ENCODE data around the gene CXorf65. TPM values are rescaled to one million over a fixed set of nuclear protein-coding genes. Genes with fewer than 3 reads are reported as not detected.
A peak's percentile ranks its signal among the peaks of the same experiment; 100 is the strongest.

Gene CXorf65
- 0.14 TPM for polyA plus RNA-seq (2013, experiment 1 of 2)
- polyA plus RNA-seq (2013, experiment 2 of 2): 0.28 TPM

- no peak within 1 kb of the TSS for H3K9ac ChIP-seq (ENCODE audit: low read length)
- H3K56ac ChIP-seq (ENCODE audit: low read length): no peak within 1 kb of the TSS
- H3K27me3 ChIP-seq (ENCODE audit: insufficient read depth, low read length, poor library complexity): no peaks in the 10 kb centered on the region
- H2BK120ac ChIP-seq (ENCODE audit: low read depth, low read length): no peak within 1 kb of the TSS
- no peak within 1 kb of the TSS for H3K27ac ChIP-seq (ENCODE audit: low read depth, low read length)
- no peak within 1 kb of the TSS for H3K4me2 ChIP-seq (ENCODE audit: low read length)
- no peak within 1 kb of the TSS for H4K8ac ChIP-seq (ENCODE audit: low read depth, low read length)
- no peak for DNase-seq
- H3K18ac ChIP-seq (ENCODE audit: low read length): no peak within 1 kb of the TSS
- H3K79me2 ChIP-seq (ENCODE audit: control insufficient read depth, insufficient read depth, low read length): no peaks in the 10 kb centered on the region
- H3K4me3 ChIP-seq (ENCODE audit: low read length): no peak within 1 kb of the TSS
- no peak within 1 kb of the TSS for H3K4ac ChIP-seq (ENCODE audit: low read depth, low read length)
- H3K36me3 ChIP-seq (ENCODE audit: control insufficient read depth, insufficient read depth, low read length): no peaks in the 10 kb centered on the region
- peak within 1 kb of the TSS; percentile 45 for H2BK15ac ChIP-seq (replicated peaks; ENCODE audit: low read depth)
- no CpG with 5 or more reads among the region's 1 CpG for WGBS (ENCODE audit: extremely low coverage, insufficient coverage, low lambda C conversion rate)
- peaks cover 12% of the 10 kb centered on the region for H3K4me1 ChIP-seq (ENCODE audit: control insufficient read depth, low read depth, low read length)
- H2BK5ac ChIP-seq (ENCODE audit: low read length): no peak within 1 kb of the TSS
- no peak within 1 kb of the TSS for H4K5ac ChIP-seq (ENCODE audit: low read length)
- no peak within 1 kb of the TSS for H3K23ac ChIP-seq (ENCODE audit: low read length)
- no peak within 1 kb of the TSS for H2AK5ac ChIP-seq (ENCODE audit: low read length)
- H3K79me1 ChIP-seq (ENCODE audit: low read length): no peaks in the 10 kb centered on the region
Measured at GRCh38 chrX:71106427-71106826, at the start of gene CXorf65. CXorf65 (minus strand) TSS chrX:71106740; CDS start chrX:71106556, 184 bp downstream.

- Histone ChIP-seq H3K36me3 (ENCODE audit: control insufficient read depth, insufficient read depth, low read length) (no peaks in the 10 kb centered on the region), H3K9ac (ENCODE audit: low read length) (no peak overlapping the region), H3K79me2 (ENCODE audit: control insufficient read depth, insufficient read depth, low read length) (no peaks in the 10 kb centered on the region), H2BK15ac (replicated peaks; ENCODE audit: low read depth) (no peak overlapping the region), H3K18ac (ENCODE audit: low read length) (no peak overlapping the region), H3K23ac (ENCODE audit: low read length) (no peak overlapping the region), H2AK5ac (ENCODE audit: low read length) (no peak overlapping the region), H3K4me1 (ENCODE audit: control insufficient read depth, low read depth, low read length) (no peaks in the 10 kb centered on the region), H2BK120ac (ENCODE audit: low read depth, low read length) (no peak overlapping the region), H3K4ac (ENCODE audit: low read depth, low read length) (no peak overlapping the region), H2BK5ac (ENCODE audit: low read length) (no peak overlapping the region), H4K8ac (ENCODE audit: low read depth, low read length) (no peak overlapping the region), H3K56ac (ENCODE audit: low read length) (no peak overlapping the region), H3K79me1 (ENCODE audit: low read length) (no peaks in the 10 kb centered on the region), H3K4me3 (ENCODE audit: low read length) (no peak overlapping the region), H3K27ac (ENCODE audit: low read depth, low read length) (no peak overlapping the region), H4K5ac (ENCODE audit: low read length) (no peak overlapping the region), H3K4me2 (ENCODE audit: low read length) (no peak overlapping the region), H3K27me3 (ENCODE audit: insufficient read depth, low read length, poor library complexity) (no peaks in the 10 kb centered on the region)
- WGBS (ENCODE audit: extremely low coverage, insufficient coverage, low lambda C conversion rate): no CpG with 5 or more reads among the region's 3 CpGs
- DNase-seq: no peak
Measured at GRCh38 chrX:71154641-71155040, 48.1 kb upstream of the CXorf65 start.

GRCh38 chrX:71154196-71154595 lies 47.7 kb upstream of the CXorf65 start:
- no peaks in the 10 kb centered on the region for H3K79me2 ChIP-seq (ENCODE audit: control insufficient read depth, insufficient read depth, low read length)
- no peak overlapping the region for H3K4me3 ChIP-seq (ENCODE audit: low read length)
- no peak overlapping the region for H2AK5ac ChIP-seq (ENCODE audit: low read length)
- no peaks in the 10 kb centered on the region for H3K79me1 ChIP-seq (ENCODE audit: low read length)
- H3K4ac ChIP-seq (ENCODE audit: low read depth, low read length): no peak overlapping the region
- H3K18ac ChIP-seq (ENCODE audit: low read length): no peak overlapping the region
- no peaks in the 10 kb centered on the region for H3K27me3 ChIP-seq (ENCODE audit: insufficient read depth, low read length, poor library complexity)
- no peaks in the 10 kb centered on the region for H3K4me1 ChIP-seq (ENCODE audit: control insufficient read depth, low read depth, low read length)
- H2BK5ac ChIP-seq (ENCODE audit: low read length): no peak overlapping the region
- H3K23ac ChIP-seq (ENCODE audit: low read length): no peak overlapping the region
- DNase-seq: no peak
- no peak overlapping the region for H3K4me2 ChIP-seq (ENCODE audit: low read length)
- H2BK120ac ChIP-seq (ENCODE audit: low read depth, low read length): no peak overlapping the region
- H4K5ac ChIP-seq (ENCODE audit: low read length): no peak overlapping the region
- H3K36me3 ChIP-seq (ENCODE audit: control insufficient read depth, insufficient read depth, low read length): no peaks in the 10 kb centered on the region
- H3K27ac ChIP-seq (ENCODE audit: low read depth, low read length): no peak overlapping the region
- WGBS (ENCODE audit: extremely low coverage, insufficient coverage, low lambda C conversion rate): no CpG with 5 or more reads among the region's 7 CpGs
- H3K9ac ChIP-seq (ENCODE audit: low read length): no peak overlapping the region
- H2BK15ac ChIP-seq (replicated peaks; ENCODE audit: low read depth): no peak overlapping the region
- no peak overlapping the region for H4K8ac ChIP-seq (ENCODE audit: low read depth, low read length)
- H3K56ac ChIP-seq (ENCODE audit: low read length): no peak overlapping the region

- no peak overlapping the region for H3K4me2 ChIP-seq (ENCODE audit: low read length)
- H3K23ac ChIP-seq (ENCODE audit: low read length): no peak overlapping the region
- H3K36me3 ChIP-seq (ENCODE audit: control insufficient read depth, insufficient read depth, low read length): no peaks in the 10 kb centered on the region
- no peak overlapping the region for H3K4me3 ChIP-seq (ENCODE audit: low read length)
- no peak overlapping the region for H3K4ac ChIP-seq (ENCODE audit: low read depth, low read length)
- H3K56ac ChIP-seq (ENCODE audit: low read length): no peak overlapping the region
- H3K79me2 ChIP-seq (ENCODE audit: control insufficient read depth, insufficient read depth, low read length): no peaks in the 10 kb centered on the region
- H3K79me1 ChIP-seq (ENCODE audit: low read length): no peaks in the 10 kb centered on the region
- H4K8ac ChIP-seq (ENCODE audit: low read depth, low read length): no peak overlapping the region
- H3K4me1 ChIP-seq (ENCODE audit: control insufficient read depth, low read depth, low read length): no peaks in the 10 kb centered on the region
- H3K18ac ChIP-seq (ENCODE audit: low read length): no peak overlapping the region
- WGBS (ENCODE audit: extremely low coverage, insufficient coverage, low lambda C conversion rate): no CpG with 5 or more reads among the region's 7 CpGs
- no peak overlapping the region for H3K9ac ChIP-seq (ENCODE audit: low read length)
- no peak overlapping the region for H2AK5ac ChIP-seq (ENCODE audit: low read length)
- H4K5ac ChIP-seq (ENCODE audit: low read length): no peak overlapping the region
- no peaks in the 10 kb centered on the region for H3K27me3 ChIP-seq (ENCODE audit: insufficient read depth, low read length, poor library complexity)
- no peak for DNase-seq
- H3K27ac ChIP-seq (ENCODE audit: low read depth, low read length): no peak overlapping the region
- H2BK5ac ChIP-seq (ENCODE audit: low read length): no peak overlapping the region
- H2BK15ac ChIP-seq (replicated peaks; ENCODE audit: low read depth): no peak overlapping the region
- H2BK120ac ChIP-seq (ENCODE audit: low read depth, low read length): no peak overlapping the region
Measured at GRCh38 chrX:71151366-71151765, 44.8 kb upstream of the CXorf65 start.

GRCh38 chrX:71148278-71148663 lies 41.7 kb upstream of the CXorf65 start:
- H3K18ac ChIP-seq (ENCODE audit: low read length): no peak overlapping the region
- H2BK5ac ChIP-seq (ENCODE audit: low read length): no peak overlapping the region
- H3K56ac ChIP-seq (ENCODE audit: low read length): no peak overlapping the region
- H3K27me3 ChIP-seq (ENCODE audit: insufficient read depth, low read length, poor library complexity): no peaks in the 10 kb centered on the region
- no peak overlapping the region for H2AK5ac ChIP-seq (ENCODE audit: low read length)
- H3K79me2 ChIP-seq (ENCODE audit: control insufficient read depth, insufficient read depth, low read length): no peaks in the 10 kb centered on the region
- no peak overlapping the region for H2BK120ac ChIP-seq (ENCODE audit: low read depth, low read length)
- H3K4me1 ChIP-seq (ENCODE audit: control insufficient read depth, low read depth, low read length): no peaks in the 10 kb centered on the region
- no peak overlapping the region for H3K23ac ChIP-seq (ENCODE audit: low read length)
- no peak for DNase-seq
- H3K79me1 ChIP-seq (ENCODE audit: low read length): no peaks in the 10 kb centered on the region
- no peak overlapping the region for H3K4me2 ChIP-seq (ENCODE audit: low read length)
- no peak overlapping the region for H4K5ac ChIP-seq (ENCODE audit: low read length)
- H3K4me3 ChIP-seq (ENCODE audit: low read length): no peak overlapping the region
- no peak overlapping the region for H4K8ac ChIP-seq (ENCODE audit: low read depth, low read length)
- no CpG with 5 or more reads among the region's 8 CpGs for WGBS (ENCODE audit: extremely low coverage, insufficient coverage, low lambda C conversion rate)
- no peak overlapping the region for H3K27ac ChIP-seq (ENCODE audit: low read depth, low read length)
- H3K36me3 ChIP-seq (ENCODE audit: control insufficient read depth, insufficient read depth, low read length): no peaks in the 10 kb centered on the region
- no peak overlapping the region for H3K4ac ChIP-seq (ENCODE audit: low read depth, low read length)
- no peak overlapping the region for H3K9ac ChIP-seq (ENCODE audit: low read length)
- no peak overlapping the region for H2BK15ac ChIP-seq (replicated peaks; ENCODE audit: low read depth)

- H3K9ac ChIP-seq (ENCODE audit: low read length): no peak overlapping the region
- no peak overlapping the region for H3K4me3 ChIP-seq (ENCODE audit: low read length)
- no peak overlapping the region for H2BK5ac ChIP-seq (ENCODE audit: low read length)
- H3K27ac ChIP-seq (ENCODE audit: low read depth, low read length): no peak overlapping the region
- no peak overlapping the region for H3K56ac ChIP-seq (ENCODE audit: low read length)
- no peak overlapping the region for H3K4me2 ChIP-seq (ENCODE audit: low read length)
- H2AK5ac ChIP-seq (ENCODE audit: low read length): no peak overlapping the region
- no peaks in the 10 kb centered on the region for H3K79me1 ChIP-seq (ENCODE audit: low read length)
- H4K8ac ChIP-seq (ENCODE audit: low read depth, low read length): no peak overlapping the region
- H3K18ac ChIP-seq (ENCODE audit: low read length): no peak overlapping the region
- WGBS (ENCODE audit: extremely low coverage, insufficient coverage, low lambda C conversion rate): no CpG with 5 or more reads among the region's 28 CpGs
- no peak overlapping the region for H4K5ac ChIP-seq (ENCODE audit: low read length)
- H3K27me3 ChIP-seq (ENCODE audit: insufficient read depth, low read length, poor library complexity): no peaks in the 10 kb centered on the region
- H2BK120ac ChIP-seq (ENCODE audit: low read depth, low read length): no peak overlapping the region
- no peaks in the 10 kb centered on the region for H3K36me3 ChIP-seq (ENCODE audit: control insufficient read depth, insufficient read depth, low read length)
- no peak overlapping the region for H2BK15ac ChIP-seq (replicated peaks; ENCODE audit: low read depth)
- H3K4ac ChIP-seq (ENCODE audit: low read depth, low read length): no peak overlapping the region
- DNase-seq: peak; percentile 20
- H3K4me1 ChIP-seq (ENCODE audit: control insufficient read depth, low read depth, low read length): no peaks in the 10 kb centered on the region
- H3K23ac ChIP-seq (ENCODE audit: low read length): no peak overlapping the region
- no peaks in the 10 kb centered on the region for H3K79me2 ChIP-seq (ENCODE audit: control insufficient read depth, insufficient read depth, low read length)
Measured at GRCh38 chrX:71147496-71148277, 41.1 kb upstream of the CXorf65 start.
